ENCODE results near the gene PRRT1B.
A peak's percentile ranks its signal among the peaks of the same experiment; 100 is the strongest.
"Not testable (repeated sequence)": the region's sequence is repeated elsewhere in the genome, so short reads cannot be mapped to it uniquely, and the experiment has no call there.

Gene PRRT1B

DNA sequence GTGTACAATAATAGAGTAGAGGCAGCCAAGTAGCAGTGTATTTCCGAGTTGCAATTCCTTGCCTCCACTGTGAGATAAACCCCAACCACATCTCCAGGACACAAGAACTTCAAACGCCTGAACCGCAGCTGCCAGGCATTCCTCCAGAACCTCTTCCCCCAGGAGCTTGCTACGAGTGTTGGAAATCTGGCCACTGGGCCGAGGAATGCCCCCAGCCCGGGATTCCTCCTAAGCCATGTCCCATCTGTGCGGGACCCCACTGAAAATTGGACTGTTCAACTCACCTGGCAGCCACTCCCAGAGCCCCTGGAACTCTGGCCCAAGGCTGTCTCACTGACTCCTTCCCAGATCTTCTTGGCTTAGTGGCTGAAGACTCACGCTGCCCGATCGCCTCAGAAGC lies 3.9 kb downstream of the PRRT1B start:
- DNase-seq (ENCODE audit: low read depth, low spot score), result not testable (repeated sequence)

GRCh38 chr9:131550465-131550864 lies 5.1 kb downstream of the PRRT1B start:
- not testable (repeated sequence) for DNase-seq (ENCODE audit: low read depth, low spot score)

- no peak for DNase-seq (ENCODE audit: low read depth, low spot score)
Observed at GRCh38 chr9:131552030-131552429, 6.7 kb downstream of the PRRT1B start.

DNA sequence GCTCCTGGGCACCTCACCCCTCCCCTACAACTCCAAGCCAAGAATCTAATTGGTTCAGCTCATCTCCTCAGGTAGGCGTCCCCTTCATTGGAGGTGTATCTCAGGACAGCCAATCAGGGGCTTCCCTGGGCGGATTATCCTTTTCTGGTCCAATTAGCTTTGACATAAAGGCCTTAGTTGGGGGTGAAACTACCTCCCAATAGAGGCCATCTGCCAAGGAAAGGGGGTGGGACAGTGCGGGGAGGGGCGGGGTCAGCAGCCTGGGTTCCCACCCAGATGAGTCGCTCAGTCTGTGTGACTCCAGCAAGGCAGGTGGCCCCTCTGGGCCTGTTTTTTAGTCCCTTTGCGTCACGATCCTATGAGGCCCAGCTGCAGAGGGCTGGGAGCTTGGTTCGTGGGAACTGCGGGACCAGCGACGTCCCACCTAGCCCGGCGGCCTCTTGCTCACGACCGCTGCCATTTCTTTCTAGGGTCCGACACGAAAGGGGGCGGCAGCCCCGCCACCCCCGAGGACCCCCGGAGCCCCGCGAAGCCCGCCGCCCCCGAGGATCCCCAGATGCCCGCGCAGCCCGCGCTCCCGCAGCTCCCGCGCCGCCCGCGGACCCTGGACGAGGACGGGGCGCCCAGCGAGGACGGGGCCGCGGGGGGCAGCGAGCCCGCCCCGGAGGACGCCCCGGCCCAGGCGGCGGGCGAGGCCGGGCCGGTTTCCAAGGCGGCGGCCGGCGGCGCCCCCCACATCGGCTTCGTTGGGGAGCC lies 8.9 kb downstream of the PRRT1B start:
- DNase-seq (ENCODE audit: low read depth, low spot score), result no peak

DNA sequence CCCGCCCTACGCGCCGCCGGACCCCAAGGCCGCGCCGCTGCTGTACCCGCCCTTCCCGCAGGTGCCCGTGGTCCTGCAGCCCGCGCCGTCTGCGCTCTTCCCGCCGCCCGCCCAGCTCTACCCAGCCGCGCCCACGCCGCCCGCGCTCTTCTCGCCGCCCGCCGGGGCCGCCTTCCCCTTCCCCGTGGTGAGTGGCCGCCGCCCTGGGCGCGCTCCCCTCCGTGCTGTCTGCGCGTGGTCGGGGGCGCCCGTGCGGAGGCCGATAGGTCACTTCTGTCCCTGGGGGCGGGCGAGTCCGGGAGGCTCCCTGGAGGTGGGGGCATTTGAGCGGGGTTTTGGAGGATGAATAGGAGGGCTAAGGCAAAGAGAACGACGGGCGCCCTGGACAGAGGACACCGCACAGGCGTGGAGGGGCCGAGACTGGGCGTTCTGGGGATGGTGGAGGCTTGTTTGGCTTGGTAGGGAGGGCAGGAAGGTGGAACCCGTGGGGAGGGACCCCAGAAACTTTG lies 9.6 kb downstream of the PRRT1B start:
- DNase-seq (ENCODE audit: low read depth, low spot score), result no peak

- DNase-seq (ENCODE audit: low read depth, low spot score), result no peak
Observed at GRCh38 chr9:131555841-131556673, 10.7 kb downstream of the PRRT1B start.

DNA sequence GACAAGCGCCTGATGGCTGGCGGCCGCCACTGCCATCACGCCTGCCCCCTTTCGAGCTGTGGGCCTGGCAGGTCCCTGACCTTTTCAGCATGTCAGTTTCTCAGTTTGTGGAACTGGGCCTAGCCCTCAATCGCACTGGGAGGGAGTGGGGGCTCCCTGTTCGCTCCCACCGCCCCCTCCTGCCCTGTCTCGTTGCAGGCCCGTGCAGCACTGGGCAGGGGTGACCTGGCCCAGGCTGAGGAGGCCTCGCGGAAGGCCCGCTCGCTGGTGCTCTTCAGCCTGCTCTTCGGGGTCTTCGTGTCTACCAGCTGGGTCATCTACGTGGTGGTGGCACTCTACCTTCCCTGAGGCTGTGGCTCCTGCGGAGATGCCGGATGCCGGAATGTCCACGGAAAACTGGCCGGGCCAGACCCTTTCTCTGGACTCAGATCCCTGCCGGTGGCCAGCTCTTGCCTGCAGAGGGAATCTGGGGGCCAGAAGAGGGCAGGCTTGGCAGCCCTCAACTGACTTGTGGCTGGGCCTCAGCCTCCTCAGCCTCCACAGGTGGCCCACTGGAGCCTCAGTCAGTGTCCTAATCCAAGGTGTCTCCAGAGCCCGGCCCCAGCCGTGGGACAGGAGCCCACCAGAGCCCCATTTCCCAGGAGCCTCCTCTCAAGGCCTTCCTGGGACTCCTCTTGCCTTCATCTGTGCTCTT lies 12.7 kb downstream of the PRRT1B start:
- no peak for DNase-seq (ENCODE audit: low read depth, low spot score)

DNA sequence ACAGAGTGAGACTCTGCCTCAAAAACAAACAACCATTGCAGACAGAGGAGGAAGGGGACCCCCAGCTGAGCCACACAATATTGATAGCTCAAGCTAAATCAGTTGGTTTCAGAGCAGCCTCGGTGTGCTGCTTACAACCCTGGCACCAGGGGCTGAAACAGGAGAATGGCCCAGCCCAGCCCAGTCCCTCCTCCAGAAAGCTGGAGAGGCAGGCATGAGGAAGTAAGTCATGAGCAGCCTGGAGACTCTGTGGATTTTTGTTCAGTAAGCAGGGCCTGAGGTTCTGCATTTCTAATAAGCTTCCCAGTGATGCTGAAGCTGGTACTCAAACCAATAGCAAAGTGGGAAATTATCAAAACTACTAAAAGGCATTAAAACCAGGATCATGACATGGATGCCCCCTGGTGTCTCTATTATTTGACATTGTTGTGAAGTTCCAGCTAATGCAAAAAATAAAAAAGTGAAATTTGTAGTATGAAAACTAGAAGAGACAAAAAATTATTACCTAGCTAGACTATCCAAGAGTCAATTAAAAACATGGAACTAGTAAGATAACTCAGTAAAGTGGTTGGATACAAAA lies 14.2 kb downstream of the PRRT1B start:
- no peak for DNase-seq (ENCODE audit: low read depth, low spot score)

DNA sequence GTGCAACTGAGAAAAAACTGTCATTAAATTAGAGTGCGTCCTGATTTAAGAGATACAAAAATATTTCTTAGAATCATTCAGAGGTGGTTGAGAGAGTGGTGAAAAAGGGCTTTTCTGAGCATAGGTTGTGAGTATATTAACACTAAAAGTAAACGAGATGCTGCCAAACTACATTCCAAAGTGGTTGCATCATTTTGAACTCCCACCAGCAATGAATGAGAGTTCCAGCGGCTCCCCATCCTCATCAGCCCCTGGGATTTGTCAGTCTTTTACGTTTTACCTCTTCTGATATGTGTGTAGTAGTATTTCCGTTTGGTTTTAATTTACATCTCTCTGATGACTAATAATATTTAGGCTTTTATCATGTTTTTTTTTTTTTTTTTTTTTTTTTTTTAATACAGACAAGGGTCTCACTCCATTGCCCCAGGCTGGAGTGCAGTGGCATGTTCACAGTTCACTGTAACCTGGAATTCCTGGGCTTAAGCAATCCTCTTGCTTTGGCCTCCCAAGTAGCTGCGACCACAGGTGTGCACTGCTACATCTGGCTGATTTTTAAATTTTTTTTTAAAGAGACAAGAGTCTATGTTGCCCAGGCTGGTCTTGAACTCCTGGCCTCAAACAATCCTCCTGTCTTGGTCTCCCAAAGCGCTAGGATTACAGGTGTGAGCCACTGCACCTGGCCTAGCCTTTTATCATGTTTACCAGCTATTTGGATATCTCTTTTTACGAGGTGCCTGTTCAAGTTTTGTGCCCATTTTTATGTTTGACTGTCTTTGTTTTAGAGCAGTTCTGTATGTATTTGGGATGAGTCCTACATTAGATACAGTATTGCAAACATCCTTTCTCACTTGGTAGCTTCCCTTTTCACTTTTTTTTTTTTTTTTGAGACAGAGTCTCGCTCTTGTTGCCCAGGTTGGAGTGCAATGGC lies 17.0 kb downstream of the PRRT1B start:
- no peak for DNase-seq (ENCODE audit: low read depth, low spot score)

- no peak for DNase-seq (ENCODE audit: low read depth, low spot score)
Observed at GRCh38 chr9:131565369-131565768, 20.0 kb downstream of the PRRT1B start.

DNA sequence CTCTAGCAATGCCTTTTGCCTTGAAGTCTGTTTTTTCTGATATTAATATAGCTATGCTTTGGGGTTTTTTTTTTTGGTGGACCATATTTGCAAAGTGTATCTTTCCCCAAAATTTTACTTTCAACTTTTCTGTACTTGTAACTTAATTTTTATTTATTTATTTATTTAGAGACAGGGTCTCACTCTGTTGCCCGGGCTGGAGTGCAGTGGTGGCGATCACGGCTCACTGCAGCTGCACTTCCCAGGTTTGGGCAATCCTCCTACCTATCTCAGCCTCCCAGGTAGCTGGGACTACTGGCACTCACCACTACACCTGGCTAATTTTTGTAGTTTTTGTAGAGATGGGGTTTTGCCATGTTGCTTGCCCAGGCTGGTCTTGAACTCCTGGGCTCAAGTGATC lies 20.8 kb downstream of the PRRT1B start:
- no peak for DNase-seq (ENCODE audit: low read depth, low spot score)

GRCh38 chr9:131567910-131568309 lies 22.6 kb downstream of the PRRT1B start:
- DNase-seq (ENCODE audit: low read depth, low spot score), result no peak

- no peak for DNase-seq (ENCODE audit: low read depth, low spot score)
Observed at GRCh38 chr9:131574730-131575640, 29.7 kb downstream of the PRRT1B start.

DNA sequence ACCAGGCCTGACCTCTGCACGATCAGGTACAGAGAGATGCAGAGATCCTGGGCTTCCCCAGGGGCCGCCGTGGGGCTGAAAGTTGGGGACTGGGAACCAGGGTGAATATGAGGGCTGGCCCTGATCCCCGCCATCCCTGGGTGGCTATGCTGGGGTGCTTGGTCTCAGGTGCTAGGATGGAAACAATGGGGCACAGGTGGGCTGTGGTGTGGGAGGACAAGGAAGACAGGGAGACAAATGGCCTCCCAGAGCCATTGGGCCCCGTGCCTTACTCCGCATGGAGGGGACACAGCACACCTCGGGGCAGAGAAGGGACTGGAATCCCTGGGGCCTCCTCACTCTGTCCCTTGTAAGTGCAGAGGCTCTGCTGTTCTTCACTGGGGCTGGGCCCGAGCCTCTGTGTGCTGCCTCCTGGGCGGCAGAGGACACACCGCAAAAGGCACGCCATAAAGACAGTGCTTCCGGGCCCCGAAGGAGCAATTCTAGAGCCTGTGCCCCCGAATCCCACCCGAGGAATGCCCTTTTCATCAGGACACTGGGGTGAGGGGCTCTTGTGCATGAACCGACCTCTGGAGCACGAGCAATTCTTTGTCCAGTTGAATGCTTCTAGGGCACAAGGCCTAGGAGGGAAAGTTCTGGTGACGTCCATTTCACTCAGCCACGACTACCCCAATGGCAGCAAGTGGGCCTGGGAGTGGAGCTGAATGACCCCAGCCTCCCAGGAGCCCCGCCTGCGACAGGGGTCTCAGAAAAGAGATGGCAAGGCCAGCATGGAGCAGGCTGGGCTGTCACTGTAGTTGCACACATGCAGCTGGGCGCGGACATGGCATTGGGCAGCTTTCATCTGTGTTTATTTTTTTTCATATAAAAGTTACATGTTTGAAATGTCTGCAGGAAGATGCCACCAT lies 30.9 kb downstream of the PRRT1B start:
- no peak for DNase-seq (ENCODE audit: low read depth, low spot score)

DNA sequence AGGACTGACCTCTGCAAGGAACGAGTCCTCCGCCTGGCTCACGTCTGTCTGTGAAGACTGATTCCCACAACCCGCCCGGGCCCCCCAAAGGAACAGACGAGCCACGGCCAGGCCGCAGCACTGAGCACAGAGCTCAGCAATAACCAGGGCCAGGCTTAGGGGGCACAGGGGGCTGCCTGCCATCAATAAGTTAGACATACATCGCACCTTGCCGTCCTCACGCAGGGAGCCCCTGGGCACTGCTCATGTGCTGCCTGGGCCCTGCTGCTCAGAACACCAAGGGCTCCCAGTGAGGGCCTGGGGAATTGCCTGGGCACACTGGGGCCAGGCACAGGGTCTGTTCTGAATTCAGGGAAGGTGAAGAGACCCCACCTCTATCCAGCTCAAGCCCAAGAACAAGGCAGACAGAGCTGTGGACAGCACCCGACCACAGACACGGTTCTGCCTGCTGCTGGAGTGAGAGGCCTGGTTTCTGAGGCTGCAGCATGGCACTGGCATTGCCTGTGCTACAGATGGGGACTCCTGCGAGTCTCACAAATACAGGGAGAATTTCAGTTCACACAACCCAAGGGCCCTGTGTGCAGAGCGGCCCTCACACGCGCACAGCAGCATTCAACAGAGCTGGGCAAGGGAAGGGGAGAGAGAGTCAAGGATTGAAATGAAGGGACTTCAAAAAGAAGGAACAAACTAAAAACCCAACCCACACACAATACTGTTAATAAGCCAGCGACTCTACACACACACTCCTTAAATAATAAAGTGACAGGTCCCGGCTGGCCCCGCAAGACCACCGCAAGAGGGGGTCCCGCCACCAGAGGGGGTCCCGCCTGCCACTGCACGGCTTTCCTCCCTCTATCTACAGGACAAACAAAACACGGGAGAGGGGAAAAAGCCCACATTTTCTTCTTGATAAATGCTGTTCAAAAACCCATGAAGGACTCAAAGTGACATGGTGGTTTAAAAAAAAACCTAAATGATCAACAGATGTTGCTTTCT lies 32.0 kb downstream of the PRRT1B start:
- no peak for DNase-seq (ENCODE audit: low read depth, low spot score)

DNA sequence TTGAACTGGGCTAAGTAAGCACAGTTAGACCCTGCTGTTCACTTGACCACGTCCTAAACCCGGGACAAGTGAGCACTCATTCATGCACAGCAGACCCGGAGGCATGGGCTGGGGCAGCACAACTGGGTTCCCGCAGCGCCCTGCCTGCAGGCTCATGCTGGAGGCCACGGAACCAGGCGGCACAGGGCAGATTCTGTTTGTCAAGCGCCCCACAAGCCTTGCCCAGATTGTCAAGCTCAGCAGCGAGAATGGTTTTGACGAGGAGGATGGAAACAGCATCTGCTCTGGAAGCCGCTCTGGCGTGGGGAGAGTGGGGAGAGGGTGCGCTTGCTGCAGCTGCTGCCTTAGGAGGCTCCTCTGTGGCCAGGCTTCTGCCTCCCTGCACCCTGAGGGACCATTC lies 32.7 kb downstream of the PRRT1B start:
- DNase-seq (ENCODE audit: low read depth, low spot score), result peak; percentile 13

- DNase-seq (ENCODE audit: low read depth, low spot score), result no peak
Observed at GRCh38 chr9:131578731-131579504, 33.6 kb downstream of the PRRT1B start.
